ENCODE results near the gene CTDSP2.
"Not testable (repeated sequence)": the region's sequence is repeated elsewhere in the genome, so short reads cannot be mapped to it uniquely, and the experiment has no call there.

CTDSP2 gene

GRCh38 chr12:57881035-57881434 lies 34.5 kb upstream of the CTDSP2 start:
- DNase-seq = not testable (repeated sequence)

DNA sequence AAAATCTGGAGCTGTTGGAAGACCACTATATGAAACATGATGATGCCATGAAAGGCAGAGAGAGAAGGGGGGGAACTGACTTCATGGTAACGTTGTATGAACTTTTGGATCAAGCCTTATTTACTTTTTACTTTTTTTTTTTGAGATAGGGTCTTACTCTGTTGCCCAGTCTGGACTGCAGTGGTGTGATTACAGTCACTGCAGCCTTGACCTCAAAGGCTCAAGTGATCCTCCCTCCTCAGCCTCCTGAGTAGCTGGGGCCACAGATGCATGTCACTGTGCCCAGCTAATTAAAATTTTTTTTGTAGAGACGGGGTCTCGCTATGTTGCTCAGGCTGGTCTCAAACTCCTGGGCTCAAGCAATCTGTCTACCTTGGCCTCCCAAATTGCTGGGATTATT lies 31.3 kb upstream of the CTDSP2 start:
- no peak for DNase-seq

DNA sequence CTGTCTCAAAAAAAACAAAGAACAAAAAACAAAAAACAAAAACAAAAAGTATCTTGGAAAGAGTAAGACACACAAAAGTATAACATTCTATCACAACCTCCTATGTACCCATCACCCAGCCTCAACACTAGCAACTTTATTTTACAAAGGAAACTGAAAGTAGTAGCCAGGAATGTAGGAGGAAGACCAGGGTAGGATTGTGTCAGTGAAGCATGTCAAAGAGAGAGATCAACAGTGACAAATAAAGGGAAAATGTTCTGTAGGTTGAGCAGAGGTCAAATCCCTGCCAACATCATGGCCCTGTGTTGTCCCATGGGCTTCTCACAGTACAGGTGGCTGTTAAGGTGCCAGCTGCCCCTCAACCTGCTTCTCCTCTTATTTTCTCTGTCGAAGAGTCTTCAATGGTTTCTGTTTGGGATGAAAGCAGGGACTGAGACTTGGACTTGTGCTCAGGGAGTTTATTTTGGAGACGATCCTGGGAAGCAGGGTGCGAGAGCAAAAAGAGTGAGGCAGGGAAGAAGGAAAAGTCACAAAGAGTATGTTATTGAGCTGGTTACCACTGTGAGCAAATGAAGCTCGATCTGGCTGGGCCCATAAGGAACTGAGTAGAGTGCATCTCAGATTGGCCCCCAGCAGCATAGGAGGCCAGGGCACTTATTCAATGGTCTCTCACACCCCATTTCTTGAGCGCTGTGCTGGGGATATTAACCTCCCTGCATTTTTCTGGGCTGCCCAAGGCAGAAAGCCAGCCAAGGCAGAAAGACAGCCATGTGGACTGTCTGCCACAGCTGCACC lies 29.4 kb upstream of the CTDSP2 start:
- no peak for DNase-seq

DNA sequence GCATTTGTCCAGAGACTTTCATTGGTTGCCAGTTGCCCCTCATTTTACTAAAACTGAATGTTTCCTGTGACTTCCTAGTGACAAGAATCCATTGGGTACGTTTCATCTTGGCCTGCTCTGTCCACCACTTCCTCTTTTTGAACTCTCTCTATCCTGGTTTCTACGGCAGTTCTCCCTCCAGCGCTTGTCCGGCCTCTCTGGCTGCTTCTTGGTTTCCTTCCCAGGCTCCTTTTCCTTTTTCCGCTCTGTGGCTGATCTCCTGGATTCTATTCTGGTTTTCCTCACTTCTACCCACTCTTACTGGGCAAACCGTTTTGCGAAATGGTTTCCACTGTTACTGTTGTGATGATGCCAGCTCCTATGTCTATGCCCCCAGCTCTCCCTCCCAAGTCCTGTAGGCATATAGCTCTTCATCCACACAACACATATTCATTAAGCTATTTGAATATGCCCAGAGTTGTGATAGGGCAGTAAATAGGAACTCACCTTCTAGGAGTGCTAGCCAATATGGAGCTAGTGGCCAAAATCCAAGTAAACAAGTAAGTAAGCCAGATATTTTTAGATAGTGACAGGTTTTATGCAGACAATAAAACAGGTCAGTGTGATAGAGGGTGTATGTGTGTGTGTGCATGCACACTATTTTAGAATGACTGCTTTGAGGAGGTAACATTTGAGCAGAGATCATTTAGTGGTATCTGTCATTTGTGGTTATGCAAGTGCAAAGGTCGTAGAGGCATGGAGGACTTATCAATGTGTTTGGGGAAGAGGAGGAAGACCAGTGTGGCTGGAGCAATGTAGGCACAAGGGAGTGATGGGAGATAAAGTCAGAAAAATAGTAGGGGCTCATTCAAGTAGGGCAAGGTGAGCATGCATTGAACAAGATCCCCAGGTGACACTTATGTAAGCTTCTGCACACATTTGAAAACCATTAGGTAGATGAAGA lies 27.9 kb upstream of the CTDSP2 start:
- DNase-seq = no peak

- DNase-seq = no peak
Observed at GRCh38 chr12:57872362-57872761, 25.8 kb upstream of the CTDSP2 start.

DNA sequence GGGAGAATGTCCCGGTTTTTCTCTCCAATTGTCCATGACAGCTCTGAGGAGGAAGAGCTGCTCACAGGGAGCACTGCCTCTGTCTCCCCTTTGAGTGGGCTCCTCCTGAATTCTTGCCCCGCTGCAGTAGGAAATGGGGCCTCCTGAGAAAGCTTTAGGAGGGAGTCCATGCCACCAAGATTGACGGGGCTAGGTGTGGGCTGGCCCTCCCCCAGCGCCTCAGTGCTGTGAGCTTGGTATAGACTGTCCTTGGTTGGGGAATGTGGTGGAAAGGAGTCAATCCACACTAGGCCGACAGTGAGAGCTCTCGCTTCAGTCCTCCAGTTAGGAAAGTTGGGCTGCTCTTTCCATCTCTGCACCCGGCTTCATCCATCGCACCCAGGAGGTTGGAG lies 23.4 kb upstream of the CTDSP2 start:
- DNase-seq = no peak

GRCh38 chr12:57869298-57869926 lies 22.9 kb upstream of the CTDSP2 start:
- no peak for DNase-seq

- peak; percentile 29 to 40 for DNase-seq
Observed at GRCh38 chr12:57868851-57869268, 22.3 kb upstream of the CTDSP2 start.

- DNase-seq = no peak
Observed at GRCh38 chr12:57868221-57868620, 21.7 kb upstream of the CTDSP2 start.

GRCh38 chr12:57866308-57867019 lies 19.9 kb upstream of the CTDSP2 start:
- no peak for DNase-seq

GRCh38 chr12:57865084-57865751 lies 18.7 kb upstream of the CTDSP2 start:
- peak in 1 of 2 donors; percentile 53 for DNase-seq

DNA sequence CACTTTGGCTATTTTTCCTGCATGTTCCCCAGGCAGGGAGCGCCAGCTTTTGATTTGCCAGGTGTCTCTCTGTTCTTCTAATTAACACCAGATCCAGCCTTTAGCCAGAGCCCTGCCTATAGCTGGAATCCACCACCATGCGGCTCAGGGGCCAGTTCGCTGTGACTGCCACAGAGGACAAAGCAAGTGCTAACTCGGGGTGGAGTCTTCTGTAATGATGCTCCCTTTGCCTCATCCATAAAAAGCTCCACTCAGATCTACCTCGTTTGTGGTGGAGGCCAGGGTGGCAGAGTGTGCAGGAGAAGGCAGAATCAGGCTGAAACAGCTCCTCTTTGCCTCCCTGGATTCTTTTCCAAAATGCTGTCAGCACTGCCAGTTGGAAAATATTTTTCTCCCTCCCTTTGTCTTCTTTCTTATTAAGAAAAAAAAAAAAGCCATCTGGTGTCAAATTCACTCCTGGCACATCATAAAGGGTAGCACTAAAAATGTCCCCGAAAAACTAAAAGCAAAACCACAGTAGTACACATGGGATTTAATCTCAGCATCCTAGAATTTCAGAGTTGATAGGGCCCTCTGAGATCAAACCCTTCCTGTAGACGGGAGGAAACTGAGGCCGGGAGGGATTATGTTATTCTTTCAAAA lies 18.0 kb upstream of the CTDSP2 start:
- no peak for DNase-seq

- DNase-seq = no peak
Observed at GRCh38 chr12:57863676-57864075, 17.1 kb upstream of the CTDSP2 start.

DNA sequence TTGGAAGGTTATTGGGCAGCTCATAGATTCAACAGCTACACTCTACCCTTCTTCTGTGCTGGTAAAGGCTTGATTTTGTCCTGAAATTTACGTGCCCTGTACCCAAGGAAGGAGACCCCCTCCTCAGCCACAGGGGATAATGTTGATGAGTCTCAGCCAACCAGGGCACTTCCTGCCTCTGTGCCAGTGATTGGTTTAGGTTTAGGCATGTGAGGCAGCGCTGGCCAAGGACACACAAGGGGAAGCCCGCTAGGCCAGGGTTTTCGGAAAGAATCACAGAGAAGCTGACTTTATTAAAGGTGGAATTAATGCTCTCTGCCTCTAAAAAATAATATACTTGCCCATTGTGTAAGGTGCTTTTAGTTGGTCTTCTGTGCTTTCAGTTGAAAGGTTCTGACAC lies 15.4 kb upstream of the CTDSP2 start:
- no peak for DNase-seq

- not testable (repeated sequence) for DNase-seq
Observed at GRCh38 chr12:57860883-57861282, 14.4 kb upstream of the CTDSP2 start.

GRCh38 chr12:57859121-57859520 lies 12.6 kb upstream of the CTDSP2 start:
- no peak for DNase-seq

DNA sequence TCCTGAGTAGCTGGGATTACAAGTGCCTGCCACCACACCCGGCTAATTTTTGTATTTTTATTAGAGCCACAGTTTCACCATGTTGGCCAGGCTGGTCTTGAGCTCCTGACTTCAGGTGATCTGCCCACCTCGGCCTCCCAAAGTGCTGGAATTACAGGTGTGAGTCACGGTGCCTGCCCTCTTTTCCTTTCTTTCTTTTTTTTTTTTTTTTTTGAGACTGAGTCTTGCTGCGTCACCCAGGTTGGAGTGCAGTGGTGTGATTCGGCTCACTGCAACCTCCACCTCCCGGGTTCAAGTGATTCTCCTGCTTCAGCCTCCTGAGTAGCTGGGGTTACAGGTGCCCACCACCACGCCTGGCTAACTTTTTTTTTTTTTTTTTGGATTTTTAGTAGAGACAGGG lies 11.6 kb upstream of the CTDSP2 start:
- DNase-seq = not testable (repeated sequence)

GRCh38 chr12:57854965-57855364 lies 8.4 kb upstream of the CTDSP2 start:
- DNase-seq = no peak

GRCh38 chr12:57853864-57854556 lies 7.5 kb upstream of the CTDSP2 start:
- no peak for DNase-seq

- DNase-seq = no peak
Observed at GRCh38 chr12:57852620-57853500, 6.3 kb upstream of the CTDSP2 start.
